Measurements from ENCODE around the gene IQCM.
"Not testable (repeated sequence)": the region's sequence is repeated elsewhere in the genome, so short reads cannot be mapped to it uniquely, and the experiment has no call there.

Gene IQCM

DNA sequence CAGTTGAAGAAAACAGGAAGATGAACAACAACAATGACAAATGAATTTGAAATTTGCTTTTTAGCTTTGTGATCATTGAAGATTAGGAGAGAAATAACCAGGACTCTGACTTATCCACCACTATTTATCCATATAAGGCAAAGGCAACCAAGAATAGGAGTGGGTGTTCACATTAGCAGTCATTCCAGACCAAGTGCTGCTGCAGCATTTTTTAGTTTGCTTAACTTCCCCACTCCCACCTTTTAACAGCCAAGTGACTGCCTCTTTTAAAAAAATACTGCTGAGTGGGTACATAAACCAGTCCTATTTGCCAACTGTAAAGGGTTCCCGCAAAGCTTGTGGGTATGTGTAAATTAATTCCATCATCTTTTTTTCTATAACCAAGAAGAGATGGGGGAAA lies 230.9 kb downstream of the IQCM start:
- DNase-seq (ENCODE audit: low read depth in 2 of 2): no peak

- DNase-seq (ENCODE audit: low read depth in 2 of 2): no peak
These were observed 240.7 kb downstream of the IQCM start for GRCh38 chr4:149574971-149575370.

DNA sequence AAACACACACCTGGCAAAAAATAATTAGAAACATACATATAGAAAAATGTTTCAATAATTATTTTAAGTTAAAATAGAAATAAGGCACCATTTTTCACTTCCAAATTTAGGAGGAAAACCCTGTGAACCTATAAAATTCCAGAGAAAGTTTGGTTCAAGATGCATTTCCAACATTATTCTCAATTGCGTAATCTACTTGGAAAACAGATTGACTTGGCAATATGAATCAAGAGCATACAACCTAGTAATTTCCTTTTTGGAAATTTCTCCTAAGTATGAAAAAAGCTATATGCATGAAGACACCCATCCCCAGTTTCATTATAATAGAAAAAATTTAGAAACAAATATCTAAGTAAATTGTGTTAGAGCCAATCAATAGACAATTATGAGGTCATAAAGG lies 242.9 kb downstream of the IQCM start:
- no peak for DNase-seq (ENCODE audit: low read depth in 2 of 2)

DNA sequence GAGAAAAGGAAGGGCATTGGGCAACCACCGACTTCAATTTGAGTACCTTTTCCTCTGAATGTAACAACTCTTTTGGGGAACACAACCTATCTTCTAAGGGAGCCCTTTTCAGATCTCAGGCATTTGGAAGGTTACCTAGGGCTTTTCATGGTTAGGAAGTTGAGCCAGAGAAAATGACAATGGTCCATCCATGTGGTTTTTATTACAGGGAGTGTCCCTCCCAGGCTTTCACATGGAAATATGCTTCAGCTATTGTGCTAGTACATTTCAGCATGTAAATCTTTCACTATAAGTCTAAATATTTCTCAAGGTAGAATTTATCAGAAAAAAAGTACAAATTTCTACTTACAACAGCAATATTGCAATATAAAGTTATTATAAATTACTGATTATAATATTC lies 259.8 kb downstream of the IQCM start:
- no peak for DNase-seq (ENCODE audit: low read depth in 2 of 2)

- no peak for DNase-seq (ENCODE audit: low read depth in 2 of 2)
These were observed 260.5 kb downstream of the IQCM start for GRCh38 chr4:149555146-149555545.

GRCh38 chr4:149553959-149554520 lies 261.6 kb downstream of the IQCM start:
- no peak for DNase-seq (ENCODE audit: low read depth in 2 of 2)

GRCh38 chr4:149552601-149553000 lies 263.0 kb downstream of the IQCM start:
- no peak for DNase-seq (ENCODE audit: low read depth in 2 of 2)

- no peak for DNase-seq (ENCODE audit: low read depth in 2 of 2)
These were observed 265.7 kb downstream of the IQCM start for GRCh38 chr4:149549911-149550310.

- no peak for DNase-seq (ENCODE audit: low read depth in 2 of 2)
These were observed 280.9 kb downstream of the IQCM start for GRCh38 chr4:149534779-149535178.

DNA sequence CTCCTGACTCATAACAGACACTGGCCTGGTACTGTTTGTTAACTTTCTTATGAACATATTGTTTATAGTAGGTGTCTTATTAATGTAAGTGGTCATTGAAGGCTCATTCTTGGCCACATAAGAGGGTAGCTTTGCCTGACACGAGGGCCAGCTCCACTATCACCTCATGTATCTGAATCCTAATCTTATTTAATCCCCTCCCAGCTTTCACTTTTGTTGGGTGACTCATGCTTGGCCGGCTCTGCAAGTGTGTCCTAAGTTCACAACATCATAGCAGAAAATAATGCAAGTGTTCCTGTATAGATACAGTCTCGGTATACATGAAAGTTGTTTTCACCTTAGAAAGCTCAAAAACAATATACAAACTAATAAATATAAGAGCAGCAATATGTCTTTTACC lies 283.8 kb downstream of the IQCM start:
- no peak for DNase-seq (ENCODE audit: low read depth in 2 of 2)

GRCh38 chr4:149523039-149523438 lies 292.6 kb downstream of the IQCM start:
- no peak for DNase-seq (ENCODE audit: low read depth in 2 of 2)

DNA sequence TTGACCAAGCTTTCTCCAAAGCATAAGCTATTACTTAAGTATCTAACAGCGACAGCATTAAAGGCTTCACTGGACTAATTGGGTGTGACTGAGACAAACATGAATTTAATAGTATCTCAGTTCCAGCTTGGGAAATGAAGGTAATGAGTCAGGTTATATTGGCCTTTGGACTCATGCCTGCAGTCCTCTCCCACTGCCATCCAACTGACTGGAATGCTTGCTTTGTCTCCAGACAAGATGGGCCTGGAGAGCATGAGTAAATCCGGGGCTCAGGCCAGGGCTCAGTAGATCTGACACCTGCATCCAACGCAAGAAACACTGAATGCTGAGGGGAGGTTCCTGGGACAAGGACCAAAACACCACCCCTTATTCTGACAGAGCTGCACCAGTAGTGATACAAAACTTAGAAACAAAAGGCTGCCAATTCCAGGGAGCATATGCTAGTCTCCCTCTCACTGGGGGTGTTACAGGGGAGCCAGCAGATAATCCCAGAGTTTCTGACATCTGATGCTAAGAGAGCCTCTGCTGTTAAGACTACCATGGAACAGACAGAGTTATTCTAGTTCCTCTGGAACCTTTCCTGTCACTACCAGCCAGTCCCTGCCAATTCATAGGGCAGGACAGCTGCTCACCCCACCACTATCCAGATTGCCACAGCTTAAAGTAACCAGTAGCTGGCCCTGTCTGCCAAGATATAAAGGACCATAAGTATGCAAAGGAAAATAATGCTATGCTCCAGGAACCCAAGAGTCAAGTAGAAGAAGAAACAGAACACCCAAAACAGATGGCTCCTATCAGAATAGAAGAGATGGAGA lies 293.8 kb downstream of the IQCM start:
- no peak for DNase-seq (ENCODE audit: low read depth in 2 of 2)

GRCh38 chr4:149518471-149518870 lies 297.2 kb downstream of the IQCM start:
- no peak for DNase-seq (ENCODE audit: low read depth in 2 of 2)

DNA sequence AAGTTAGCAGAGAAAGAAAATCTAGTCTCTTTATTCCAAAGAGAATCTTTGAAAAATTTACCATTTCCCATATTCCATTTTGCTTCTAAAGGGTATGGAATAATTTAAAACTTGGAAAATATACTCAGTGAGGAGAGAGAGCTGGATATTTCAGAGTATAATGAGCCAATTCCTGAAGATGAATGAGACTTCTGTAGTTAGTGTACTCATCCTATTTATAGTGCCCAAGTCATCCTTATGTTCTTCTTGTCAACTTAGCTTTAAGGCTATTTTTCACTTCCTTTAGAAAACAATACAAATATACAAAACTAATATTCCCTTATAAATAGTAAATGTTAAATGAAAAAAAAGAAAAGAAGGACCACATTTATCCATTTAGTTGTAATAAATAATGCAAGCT lies 302.6 kb downstream of the IQCM start:
- no peak for DNase-seq (ENCODE audit: low read depth in 2 of 2)

DNA sequence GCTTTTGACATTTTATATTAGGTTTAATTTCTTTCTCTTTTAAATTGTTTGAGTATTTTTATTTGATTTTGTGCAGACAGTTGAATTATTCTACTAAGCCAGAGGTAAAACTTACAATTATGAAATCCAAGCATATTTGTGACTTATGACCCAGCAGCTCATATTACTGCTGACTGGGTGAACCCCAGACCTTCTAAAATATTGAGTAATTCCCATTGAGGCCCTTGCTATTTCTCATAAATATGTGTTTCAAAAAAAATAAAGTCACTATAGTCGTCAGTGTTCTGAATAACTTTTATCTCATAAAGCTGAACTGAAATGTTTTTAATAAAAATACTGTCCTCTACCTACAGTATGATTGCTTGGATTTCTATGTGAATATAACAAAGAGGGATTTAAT lies 303.1 kb downstream of the IQCM start:
- DNase-seq (ENCODE audit: low read depth in 2 of 2): no peak

DNA sequence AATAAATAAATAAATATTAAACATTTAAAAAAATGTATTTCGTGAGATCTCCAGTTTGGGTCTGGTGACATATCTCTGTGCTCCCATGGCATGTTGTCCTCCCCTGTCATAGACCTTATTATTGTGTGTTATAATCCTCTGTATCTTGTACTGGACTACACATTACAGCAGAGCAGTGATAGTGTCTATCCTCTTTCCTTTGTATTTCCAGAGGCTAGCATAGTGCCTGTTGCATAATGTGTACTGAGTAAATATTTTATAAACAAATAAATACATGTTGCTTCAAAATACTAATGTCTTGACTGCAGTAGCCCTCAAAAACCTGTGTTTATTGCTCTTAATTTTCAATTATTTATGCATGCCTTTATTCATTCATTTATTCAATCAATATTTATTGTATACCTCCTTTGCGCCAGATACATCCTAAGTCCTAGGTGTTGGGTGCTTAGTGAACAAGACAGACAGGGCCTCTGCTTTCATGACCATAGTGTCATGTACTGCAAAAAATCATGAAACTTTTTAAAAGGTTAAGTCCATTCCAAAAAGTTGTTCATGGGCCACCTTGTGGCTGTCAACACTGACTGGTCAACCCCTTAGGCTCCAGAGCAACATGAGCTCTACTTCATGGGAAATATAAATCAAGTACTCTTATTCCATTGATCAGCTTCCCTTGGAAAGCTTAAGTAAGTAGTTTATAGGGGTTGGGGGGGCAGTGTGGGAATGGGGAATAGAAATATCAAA lies 303.9 kb downstream of the IQCM start:
- DNase-seq (ENCODE audit: low read depth in 2 of 2): no peak

- not testable (repeated sequence) for DNase-seq (ENCODE audit: low read depth in 2 of 2)
These were observed 308.3 kb downstream of the IQCM start for GRCh38 chr4:149507309-149507708.

GRCh38 chr4:149500806-149501205 lies 314.8 kb downstream of the IQCM start:
- no peak for DNase-seq (ENCODE audit: low read depth in 2 of 2)

DNA sequence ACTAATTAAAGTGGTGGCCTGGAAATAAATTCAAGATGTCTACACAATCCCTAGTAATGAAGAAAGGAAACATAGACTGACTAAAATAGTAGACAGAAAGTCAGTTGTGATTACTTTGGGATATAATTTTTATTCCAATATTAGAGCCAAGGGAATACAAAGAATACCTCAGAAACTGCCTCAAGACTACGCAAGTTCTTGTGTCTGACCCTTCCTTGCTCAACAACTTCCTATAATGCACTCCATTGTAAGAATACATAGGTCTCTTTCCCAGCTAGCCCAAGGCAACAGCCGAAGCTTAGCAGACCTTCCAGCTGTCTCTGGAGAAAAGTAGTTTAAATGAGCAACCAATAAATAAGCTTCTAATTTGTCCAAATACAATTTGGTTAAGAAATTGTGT lies 315.9 kb downstream of the IQCM start:
- DNase-seq (ENCODE audit: low read depth in 2 of 2): no peak

DNA sequence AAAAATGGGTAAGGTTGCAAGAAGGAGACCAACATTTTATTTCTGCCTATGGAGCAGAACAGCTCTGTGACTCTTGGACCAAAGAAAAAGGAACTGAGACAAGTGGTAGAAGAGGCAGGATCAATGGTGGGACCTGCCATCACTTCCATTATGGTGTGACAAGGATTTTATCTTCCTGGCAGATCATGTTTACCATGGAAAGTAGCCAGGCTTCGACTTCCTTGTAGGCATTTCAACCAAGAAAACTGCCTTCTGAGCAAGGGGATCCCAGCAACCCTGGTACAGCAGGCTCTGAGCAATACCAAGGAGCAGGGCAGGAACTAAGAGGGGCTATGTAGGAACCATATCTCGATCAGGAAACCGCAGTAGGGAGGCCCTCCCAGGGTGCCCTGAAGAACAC lies 317.4 kb downstream of the IQCM start:
- DNase-seq (ENCODE audit: low read depth in 2 of 2): no peak

DNA sequence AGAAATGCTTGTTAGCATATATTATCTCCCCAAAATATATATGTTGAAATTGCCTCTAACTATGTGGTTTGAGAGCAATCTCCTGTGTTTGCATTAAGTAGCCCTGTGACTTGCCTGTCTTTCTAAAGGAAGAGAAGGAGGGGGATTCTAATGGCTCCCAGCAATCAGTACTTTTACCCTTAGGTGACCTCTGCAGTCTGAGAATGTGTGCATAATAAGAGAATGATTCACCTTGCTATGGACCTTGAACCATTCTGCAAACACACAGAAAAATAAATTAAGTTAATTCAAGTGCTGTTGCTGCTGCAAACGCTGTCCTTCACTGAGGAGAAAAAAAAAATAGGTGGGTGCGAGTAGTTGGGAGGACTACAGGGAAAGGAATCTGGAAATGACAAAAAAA lies 322.2 kb downstream of the IQCM start:
- DNase-seq (ENCODE audit: low read depth in 2 of 2): no peak

DNA sequence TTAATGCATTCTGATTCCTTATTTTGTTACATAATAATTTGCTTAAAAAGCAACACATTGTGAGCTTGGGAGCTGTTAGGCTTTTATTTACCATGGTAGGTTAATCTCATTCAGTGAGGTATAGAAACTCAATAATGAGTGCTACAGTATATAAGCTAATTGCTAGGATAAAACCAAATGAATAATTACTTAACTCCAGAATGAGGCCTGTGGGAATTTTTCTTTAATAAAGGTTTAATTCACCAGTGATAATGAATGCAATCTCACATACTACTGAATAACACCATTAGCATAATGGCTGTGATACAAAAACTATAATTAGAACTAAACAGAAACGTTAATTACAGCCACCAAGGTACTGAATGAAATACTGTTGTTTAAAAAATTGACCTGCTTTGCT lies 326.3 kb downstream of the IQCM start:
- no peak for DNase-seq (ENCODE audit: low read depth in 2 of 2)

GRCh38 chr4:149486861-149487260 lies 328.8 kb downstream of the IQCM start:
- DNase-seq (ENCODE audit: low read depth in 2 of 2): no peak
